Right ventricle myocardium superior (tissue), 1 donor: ENCODE data around the gene PAQR4. TPM values are rescaled to one million over a fixed set of nuclear protein-coding genes. Genes with fewer than 3 reads are reported as not detected.
A peak's percentile ranks its signal among the peaks of the same experiment; 100 is the strongest.

Experiments used
- ATAC-seq: fragments of 200-7000 bp; cut with Tn5 transposase; one replicate; pipeline ENCODE4 v1.9.1; 2020; ENCODE audit warnings: mild to moderate bottlenecking; ENCODE audit not compliant: poor library complexity
- DNase-seq: peaks from one replicate; pipeline ENCODE4 v3.0.0-alpha.2; 2020
- intact Hi-C: fragments of 100-400 bp; cut with DNase I; formaldehyde crosslinking; loops from one replicate; pipeline ENCODE4 v1.11.2; 2022
- total RNA-seq: library from RNA; stranded (reverse); fragmentation: NEBNext Ultra II Directional; extraction: Animal tissue kit (Norgen Biotek cat#: 25700); gene quantifications from one replicate; pipeline ENCODE4 v1.2.1, GENCODE V29; 2021
- donor health status: DM: no; HTN: yes; CAD: no; lungs with severe emphysema.

Gene PAQR4
- total RNA-seq, 1 donor from 2014 or later, result 7.7 TPM

DNA sequence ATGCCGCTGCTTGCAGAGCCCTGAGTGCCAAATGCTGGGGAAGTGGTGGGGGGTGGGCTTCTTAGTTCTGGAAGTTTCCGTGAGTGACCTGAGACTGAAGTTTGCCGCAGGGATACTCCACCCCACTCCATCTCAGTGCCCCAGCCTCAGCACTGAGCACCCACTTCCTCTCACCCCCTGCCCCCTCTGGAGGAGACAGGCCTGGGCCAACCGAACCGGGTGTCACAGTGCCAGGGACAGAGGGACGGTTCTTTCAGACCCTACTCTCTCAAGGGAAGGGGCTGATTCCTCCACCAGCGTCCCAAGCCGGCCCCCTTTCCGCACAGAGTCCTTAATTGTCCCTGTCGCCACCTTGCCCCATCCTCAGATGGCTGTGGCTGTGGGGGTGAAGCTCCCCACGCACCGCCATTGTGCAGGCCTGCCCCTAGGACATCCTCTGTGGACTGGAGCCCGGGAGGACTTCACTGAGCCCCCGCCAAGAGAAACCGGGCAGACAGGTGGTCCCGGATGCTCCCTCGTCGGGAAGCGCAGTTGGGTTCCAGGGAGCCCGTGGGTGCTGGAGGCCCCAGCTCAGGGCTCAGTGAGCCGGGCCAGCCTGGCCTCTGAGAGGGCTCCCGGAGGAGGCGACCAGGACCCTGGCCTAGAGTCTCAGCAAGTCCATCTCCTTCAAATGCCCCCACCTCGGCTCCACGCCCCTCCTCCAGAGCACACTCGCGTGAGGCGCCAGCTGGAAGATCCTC is 6.6 kb upstream of the PAQR4 start:
- ATAC-seq (no peak), DNase-seq (no peak)
- intact Hi-C loops, result no loop called here

DNA sequence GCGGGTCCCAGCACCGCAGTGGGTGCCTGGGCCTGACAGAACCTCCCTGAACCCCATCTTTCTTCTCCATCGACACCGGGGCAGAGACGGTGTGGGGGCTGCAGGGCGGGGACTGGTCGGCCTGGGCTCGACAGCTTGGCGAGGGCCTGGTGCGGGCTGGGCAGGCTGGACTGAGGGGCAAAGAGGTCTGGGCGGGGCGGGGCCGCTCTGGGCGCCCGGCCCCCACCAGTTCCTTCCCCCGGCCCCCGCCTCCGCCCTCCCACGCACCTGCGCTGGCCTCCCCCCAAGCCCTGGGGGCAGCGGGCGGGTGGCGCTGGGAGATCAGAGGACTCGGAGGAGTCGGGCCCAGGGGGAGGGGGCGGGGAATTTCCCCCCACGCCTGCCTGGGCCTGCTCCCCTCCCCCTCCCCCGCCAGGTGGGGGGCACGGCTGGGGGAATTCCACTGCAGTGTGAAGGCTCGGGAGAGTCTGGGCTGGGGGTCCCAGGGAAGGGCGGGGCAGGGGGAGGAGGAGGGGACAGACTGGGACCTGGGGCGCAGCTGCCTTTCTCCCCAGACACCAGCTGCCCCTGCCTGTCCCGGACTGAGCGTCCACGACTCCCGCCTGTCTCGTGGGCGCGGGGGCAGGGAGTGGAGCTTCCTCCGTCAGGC is 6.0 kb upstream of the PAQR4 start:
- no peak for DNase-seq
- ATAC-seq, result no peak
- intact Hi-C loops, result no loop called here

DNA sequence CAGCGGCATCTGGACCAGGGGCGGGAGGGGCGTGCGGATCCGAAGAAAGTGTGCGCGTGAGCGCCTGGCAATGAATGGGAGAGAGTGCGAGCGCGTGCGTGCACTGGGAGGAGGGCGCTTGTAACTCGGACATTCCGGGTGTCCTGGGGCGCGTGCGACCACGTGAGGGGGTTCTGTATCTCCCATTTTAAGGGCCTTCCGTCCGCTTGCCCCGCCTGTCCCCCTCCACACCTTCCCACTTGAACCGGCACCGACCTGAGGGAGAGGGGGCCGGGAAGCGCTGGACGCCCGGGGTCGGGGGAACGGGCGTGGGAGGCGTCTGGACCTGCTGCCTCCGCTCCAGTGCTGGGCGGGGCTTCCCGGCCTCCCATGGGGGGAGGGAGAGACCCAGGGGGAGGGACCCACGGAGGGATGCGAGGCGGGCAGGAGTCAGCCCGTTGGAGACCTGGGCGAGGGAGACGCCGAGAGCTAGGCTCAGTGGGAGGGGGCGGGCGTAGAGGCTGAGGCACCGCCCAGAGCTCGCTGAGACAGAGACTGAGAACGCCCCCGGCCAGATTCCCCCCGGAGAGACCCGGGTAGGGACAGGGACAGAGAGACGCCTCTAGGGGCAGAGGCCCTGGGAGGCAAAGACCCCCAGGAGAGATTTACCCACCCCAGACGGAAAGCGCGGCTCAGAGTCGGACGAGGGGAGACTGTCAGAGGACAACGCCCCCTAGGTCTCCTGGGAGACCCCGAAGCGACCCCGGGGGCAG is 5.2 kb upstream of the PAQR4 start, which contains the start of gene KREMEN2:
TSS of gene KREMEN2 (plus strand) at position 553 of the 752 bp plus-strand sequence. CDS start 246 bp downstream, outside the sequence.
- ATAC-seq (no peak), DNase-seq (no peak)
- intact Hi-C loops, result no loop called here

DNA sequence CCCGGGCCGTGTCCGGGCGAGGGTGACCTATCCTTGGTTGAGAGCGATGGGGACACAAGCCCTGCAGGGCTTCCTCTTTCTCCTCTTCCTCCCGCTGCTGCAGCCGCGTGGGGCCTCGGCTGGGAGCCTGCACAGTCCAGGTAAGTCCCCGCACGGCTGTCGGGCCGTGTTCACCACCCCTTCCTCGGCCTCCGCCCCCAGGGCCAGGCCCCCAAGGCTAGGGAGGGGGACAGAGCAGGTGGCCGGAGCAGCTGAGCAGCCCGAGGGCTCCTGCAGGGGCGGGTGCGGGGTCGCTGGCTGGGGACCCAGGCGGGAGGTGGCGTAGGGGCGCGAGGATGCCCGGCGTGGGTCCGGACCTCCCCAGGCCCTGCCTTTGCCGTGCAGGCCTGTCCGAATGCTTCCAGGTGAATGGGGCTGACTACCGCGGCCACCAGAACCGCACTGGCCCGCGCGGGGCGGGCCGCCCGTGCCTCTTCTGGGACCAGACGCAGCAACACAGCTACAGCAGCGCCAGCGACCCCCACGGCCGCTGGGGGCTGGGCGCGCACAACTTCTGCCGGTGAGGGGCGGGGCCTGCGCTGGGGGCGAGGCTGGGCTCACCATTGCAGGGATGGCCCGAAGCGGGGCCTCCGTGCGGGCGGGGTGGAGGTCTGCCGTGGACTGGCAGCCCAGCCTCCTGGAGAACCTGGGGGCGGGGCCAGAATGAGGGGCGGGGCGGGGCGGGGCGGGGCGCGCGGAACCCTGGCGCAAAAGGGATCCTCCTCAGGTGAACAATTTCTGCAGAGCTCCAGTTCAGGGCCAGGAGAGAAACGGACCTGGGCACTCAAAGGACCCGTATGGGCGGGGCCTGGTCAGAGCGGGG is 4.4 kb upstream of the PAQR4 start:
- DNase-seq (no peak), ATAC-seq (no peak)
- intact Hi-C loops, result no loop called here

DNA sequence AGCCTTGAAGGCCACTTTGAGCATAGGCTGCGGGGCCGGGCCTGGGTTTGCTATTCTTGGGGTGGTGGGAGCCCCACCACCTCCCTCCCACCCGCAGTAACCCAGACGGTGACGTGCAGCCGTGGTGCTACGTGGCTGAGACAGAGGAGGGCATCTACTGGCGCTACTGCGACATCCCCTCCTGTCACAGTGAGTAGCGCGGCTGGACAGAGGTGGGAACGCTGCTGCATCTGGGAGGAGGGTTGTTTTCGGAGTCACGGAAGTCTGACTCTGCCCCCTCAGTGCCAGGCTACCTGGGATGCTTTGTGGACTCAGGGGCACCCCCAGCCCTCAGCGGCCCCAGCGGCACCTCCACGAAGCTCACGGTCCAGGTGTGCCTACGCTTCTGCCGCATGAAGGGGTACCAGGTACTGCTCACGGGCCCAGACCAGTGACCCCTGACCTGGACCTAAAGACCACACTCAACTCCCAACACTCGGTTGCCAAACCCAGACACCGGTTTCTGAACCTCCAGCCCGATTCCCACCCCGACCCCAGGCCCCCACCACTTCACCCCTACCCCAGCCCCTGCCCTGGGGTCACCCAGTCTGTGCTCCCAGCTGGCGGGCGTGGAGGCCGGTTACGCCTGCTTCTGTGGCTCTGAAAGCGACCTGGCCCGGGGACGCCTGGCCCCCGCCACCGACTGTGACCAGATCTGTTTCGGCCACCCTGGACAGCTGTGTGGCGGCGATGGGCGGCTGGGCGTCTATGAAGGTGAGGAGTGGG is 2.9 kb upstream of the PAQR4 start:
- intact Hi-C loops, result no loop called here
- ATAC-seq, result no peak
- no peak for DNase-seq

DNA sequence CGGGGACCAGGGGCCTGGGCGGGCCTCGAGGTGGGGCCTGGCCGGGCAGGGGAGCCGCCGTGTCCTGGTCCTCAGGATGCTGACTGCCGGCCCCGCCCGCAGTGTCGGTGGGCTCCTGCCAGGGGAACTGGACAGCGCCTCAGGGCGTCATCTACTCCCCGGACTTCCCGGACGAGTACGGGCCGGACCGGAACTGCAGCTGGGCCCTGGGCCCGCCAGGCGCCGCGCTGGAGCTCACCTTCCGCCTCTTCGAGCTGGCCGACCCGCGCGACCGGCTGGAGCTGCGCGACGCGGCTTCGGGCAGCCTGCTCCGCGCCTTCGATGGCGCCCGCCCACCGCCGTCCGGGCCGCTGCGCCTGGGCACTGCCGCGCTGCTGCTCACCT is 2.3 kb upstream of the PAQR4 start:
- DNase-seq (no peak), ATAC-seq (no peak)
- intact Hi-C loops, result no loop called here

DNA sequence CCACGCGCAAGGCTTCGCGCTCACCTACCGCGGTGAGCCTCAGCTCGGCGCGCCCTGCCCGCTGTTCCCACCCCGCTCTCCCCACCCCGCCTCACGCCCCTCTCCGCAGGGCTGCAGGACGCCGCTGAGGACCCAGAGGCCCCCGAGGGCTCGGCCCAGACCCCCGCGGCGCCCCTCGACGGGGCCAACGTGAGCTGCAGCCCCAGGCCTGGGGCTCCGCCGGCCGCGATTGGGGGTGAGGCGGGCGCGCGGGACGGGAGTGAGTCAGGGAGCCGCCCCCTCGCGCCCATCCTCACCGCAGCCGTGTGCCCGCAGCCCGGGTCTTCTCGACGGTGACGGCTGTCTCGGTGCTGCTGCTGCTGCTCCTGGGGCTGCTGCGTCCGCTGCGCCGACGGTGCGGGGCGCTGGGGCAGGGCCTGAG is 1.9 kb upstream of the PAQR4 start:
- no peak for DNase-seq
- no peak for ATAC-seq
- intact Hi-C loops, result no loop called here

DNA sequence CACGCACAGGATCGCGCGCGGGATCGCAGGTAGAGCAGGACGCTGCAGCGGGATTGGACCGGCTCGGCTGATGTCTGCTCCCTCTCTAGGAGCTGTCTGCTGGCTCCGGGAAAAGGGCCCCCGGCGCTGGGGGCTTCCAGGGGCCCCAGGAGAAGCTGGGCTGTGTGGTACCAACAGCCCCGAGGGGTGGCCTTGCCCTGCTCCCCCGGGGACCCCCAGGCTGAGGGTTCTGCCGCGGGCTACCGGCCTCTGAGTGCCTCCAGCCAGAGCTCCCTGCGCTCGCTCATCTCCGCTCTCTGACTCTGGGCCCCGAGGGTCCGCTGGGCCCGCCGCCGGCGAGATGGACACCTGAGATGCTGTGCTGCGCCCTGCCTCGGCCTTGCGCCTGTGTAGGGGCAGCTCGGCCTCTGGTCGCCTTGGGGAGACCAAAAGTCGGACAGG is 1.4 kb upstream of the PAQR4 start:
- no peak for DNase-seq
- intact Hi-C loops, result no loop called here
- no peak for ATAC-seq

DNA sequence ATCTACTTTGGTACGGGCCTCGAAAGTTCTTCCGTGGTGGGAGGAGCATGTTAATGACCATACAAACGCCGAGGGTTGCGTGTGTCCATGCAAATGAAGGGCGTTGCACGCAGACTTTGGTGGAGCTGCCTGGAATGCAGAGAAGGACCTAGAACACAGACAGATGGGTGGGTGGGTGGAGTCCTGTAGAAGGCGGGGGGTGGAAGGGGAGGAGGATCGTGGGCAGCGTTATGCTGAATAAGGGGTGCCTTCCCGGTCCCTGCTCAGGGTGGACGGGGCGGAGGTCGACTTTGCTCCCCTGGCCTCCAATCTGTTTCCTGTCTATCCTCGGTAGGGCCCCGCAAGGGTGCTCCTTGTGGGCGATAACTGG is 795 bp upstream of the PAQR4 start:
- no peak for ATAC-seq

DNA sequence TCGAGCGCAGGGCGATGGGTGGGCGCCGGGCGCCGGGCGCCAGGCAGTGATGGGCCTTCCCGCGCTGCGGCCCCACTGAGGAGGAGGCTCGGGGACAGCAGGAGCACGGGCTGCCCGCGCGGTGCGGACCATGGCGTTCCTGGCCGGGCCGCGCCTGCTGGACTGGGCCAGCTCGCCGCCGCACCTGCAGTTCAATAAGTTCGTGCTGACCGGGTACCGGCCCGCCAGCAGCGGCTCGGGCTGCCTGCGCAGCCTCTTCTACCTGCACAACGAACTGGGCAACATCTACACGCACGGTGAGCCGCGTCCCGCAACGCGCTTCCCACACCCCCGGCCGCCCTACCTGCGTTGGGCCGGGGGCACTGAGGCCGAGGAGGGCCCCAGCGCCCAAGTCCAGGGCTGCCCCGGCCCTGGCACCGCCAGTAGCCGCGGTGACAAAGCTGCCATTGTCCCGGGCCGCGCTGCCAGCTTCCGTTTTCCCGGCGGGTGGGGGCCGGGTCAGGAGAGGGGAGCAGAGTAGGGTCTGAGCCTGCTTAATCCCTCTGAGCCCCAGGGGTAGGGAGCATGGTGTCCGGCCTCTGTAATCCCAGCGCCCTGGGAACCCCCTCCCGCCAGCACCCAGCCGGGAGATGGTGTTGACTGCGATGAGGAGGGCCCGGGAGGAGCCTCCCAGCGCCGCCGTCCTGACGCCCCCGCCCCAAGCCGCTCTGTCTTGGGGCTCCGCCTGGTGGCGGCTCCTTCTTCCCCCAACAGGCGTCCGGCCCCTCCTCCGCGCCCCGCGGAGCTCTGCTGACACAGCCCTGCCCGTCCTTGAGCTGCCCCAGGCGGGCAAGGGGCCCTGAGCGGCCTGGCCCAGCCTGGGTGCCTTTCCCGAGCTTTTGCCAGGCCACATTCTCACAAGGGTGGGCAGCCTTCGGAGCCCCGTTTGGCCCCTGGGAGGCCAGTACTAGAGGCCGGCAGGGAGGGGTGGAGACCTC is 685 bp downstream of the PAQR4 start:
- peak; percentile 49 for ATAC-seq
- intact Hi-C loops, result no loop called here
- DNase-seq, result peak; percentile 80

More for the DNA sequence above, 795 bp upstream of the PAQR4 start:
- DNase-seq, result no peak
- intact Hi-C loops, result no loop called here

DNA sequence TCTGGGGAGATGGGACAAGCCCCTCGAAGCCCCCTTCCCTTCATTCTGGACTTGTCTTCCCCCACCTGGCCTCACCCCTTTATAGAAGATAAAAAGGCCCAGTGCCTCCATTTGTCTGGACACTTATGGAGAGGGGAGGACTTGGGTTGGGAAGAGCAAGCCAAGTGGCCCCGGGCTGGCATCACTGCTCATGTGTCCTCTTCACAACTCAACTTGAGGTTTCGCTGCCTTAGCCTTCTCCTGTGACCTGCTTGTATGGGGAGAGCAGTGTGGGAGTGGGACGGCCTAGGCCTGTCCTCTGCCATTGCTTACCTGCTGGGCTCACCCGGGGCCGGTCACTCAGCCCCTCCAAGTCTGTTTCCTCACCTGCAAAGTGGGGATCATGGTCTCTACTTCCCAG is 1.4 kb downstream of the PAQR4 start:
- DNase-seq (no peak), ATAC-seq (no peak)
- intact Hi-C loops, result no loop called here

DNA sequence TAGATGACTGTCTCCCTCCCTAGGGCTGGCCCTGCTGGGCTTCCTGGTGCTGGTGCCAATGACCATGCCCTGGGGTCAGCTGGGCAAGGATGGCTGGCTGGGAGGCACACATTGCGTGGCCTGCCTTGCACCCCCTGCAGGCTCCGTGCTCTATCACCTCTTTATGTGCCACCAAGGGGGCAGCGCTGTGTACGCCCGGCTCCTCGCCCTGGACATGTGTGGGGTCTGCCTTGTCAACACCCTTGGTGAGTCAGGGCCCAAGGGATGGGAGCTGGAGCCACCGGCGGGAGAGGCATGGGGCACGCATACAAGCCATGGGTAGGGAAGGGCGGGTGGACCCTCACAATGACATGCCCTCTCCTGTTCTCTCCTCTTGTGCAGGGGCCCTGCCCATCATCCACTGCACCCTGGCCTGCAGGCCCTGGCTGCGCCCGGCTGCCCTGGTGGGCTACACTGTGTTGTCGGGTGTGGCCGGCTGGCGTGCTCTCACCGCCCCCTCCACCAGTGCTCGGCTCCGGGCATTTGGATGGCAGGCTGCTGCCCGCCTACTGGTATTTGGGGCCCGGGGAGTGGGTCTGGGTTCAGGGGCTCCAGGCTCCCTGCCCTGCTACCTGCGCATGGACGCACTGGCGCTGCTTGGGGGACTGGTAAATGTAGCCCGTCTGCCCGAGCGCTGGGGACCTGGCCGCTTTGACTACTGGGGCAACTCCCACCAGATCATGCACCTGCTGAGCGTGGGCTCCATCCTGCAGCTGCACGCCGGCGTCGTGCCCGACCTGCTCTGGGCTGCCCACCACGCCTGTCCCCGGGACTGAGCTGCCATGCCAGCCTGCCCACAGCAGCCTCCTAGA is 2.2 kb downstream of the PAQR4 start:
- ATAC-seq (no peak), DNase-seq (no peak)
- intact Hi-C loops, result no loop called here

DNA sequence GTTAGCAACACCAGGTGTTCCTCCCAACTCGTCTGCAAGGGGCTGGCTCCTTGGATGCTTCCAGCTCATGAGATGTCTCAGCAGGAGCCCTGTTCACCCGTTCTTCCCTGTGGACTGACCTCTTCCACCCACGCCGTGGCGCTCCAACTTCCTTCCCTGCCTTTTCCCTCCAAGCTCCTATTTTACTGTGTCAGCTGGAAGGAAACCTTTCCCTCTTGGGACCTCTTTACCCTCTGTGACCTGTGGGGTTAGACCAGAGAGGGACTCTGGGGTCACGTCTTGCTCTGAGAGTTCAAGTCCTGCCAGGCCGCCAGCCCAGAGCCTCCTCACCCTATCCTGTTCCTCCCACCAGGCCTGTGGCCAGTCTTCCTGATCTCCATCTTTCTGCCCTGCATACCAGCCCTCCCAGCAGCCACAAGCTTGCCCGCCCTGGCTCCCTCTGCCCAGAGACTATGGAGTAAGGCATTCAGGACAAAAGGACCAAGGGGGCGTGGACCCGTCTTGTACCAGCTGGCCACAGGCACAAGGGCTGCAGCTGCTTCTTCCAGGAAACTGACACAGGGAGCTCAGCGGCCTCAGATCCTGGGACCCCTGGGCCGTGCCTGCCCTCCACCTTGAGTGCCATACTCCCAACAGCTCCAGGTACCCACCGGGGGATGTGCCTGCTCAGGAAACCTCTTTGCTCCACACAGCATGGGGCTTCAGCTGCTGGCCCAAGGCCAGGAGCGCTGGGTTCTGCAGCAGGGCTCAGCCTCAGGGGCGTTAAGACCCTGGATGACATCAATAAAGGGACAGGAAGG is 3.0 kb downstream of the PAQR4 start:
- DNase-seq (no peak), ATAC-seq (no peak)
- intact Hi-C loops, result no loop called here

DNA sequence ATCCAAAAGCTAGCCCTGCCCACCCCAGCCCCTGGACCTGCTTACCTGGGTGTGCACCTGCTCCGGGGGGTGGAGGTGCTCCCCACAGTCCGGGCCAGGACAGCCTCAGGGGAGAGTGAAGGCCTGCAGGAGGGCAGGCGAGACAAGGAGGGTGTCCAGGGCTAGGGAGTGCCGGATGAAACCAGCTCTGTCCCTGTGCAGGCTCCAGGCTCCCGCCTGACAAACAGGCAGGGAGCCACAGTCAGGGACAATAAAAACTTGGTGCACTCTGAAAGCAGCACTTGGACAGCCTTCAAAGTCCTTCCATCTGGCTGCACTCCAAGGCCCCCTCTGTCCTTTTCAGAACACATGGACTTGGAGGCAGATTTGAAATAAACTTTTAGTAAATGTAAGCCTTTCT is 3.9 kb downstream of the PAQR4 start:
- ATAC-seq (no peak), DNase-seq (no peak)
- intact Hi-C loops, result no loop called here

DNA sequence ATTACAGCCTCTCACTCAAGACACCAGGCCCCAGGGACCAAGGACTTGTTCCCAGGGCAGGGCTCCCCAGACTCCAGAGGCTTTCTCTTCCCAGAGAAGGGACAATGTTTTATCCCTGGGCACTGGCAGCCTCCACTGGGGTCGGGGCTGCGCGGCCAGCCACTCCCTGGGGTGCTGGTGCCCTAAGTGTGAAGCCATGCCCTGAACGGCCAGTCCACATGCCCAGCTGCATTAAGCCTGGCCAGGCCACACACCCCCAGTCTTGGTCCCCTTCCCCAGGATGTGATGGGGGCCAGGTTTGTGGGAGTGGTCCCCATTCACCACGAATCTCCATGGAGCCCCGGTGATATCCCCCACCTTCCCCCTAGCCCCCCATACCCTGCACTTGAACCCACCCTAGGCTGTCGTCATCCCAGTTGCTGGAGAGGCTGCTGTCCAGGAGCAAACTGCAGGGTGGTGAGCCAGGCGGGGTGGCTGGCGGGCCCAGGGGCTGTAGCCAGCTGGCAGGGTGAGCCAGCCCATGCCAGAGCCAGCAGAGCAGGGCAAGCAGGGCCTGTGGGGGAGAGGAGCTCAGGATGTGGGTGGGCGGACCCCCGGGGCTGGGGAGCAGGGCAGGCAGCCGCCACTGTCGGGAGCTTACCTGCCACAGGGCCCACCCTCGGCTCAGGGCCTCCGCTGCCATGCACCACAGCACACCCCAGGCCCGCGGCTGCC is 4.6 kb downstream of the PAQR4 start:
- intact Hi-C loops, result no loop called here
- DNase-seq, result no peak
- no peak for ATAC-seq
